Naive thymus-derived CD4-positive, alpha-beta T cell (primary cell): ENCODE data around the gene RPL19. TPM values are rescaled to one million over a fixed set of nuclear protein-coding genes. Genes with fewer than 3 reads are reported as not detected.

Source experiments
- ATAC-seq: fragments of 150-1000 bp; cut with Tn5 transposase; 2 replicates; pipeline ENCODE4 v1.10.0; 2021; ENCODE audit warnings: mild to moderate bottlenecking, moderate library complexity
- CTCF ChIA-PET: fragments of 350-600 bp; sonication (Branson Sonifier 250); formaldehyde crosslinking; loops from one replicate; lab custom pipeline; 2021; ENCODE audit warnings: antibody characterized with exemption; lab: Charles Lee
- POLR2A ChIA-PET: fragments of 350-600 bp; sonication (Branson Sonifier 250); formaldehyde crosslinking; loops from one replicate; lab custom pipeline; 2021; ENCODE audit warnings: antibody characterized with exemption, inconsistent platforms; lab: Charles Lee
- DNase-seq, 9 donors: peaks; one replicate each; pipeline versions ENCODE4 v3.0.0 to v3.0.0-alpha.2; 2020 to 2022; ENCODE audit warnings: mixed read lengths in 1 of 9
- H3K27ac ChIP-seq: one replicate; pipeline ENCODE4 v1.7.0; 2013; ENCODE audit warnings: mild to moderate bottlenecking, low read depth, low read length, moderate library complexity
- H3K27me3 ChIP-seq, 2 donors: one replicate each; pipeline ENCODE4 v1.7.0; 2013; ENCODE audit warnings: low read length in 2 of 2, mild to moderate bottlenecking in 2 of 2, moderate library complexity in 2 of 2; ENCODE audit not compliant: control insufficient read depth in 2 of 2, insufficient read depth in 2 of 2
- H3K36me3 ChIP-seq, 3 experiments: 1 replicate in 2 of 3; 2 replicates in 1 of 3; pipeline ENCODE4 v1.7.0; 2013; ENCODE audit warnings: low read length in 3 of 3, mild to moderate bottlenecking in 3 of 3, moderate library complexity in 1 of 3; ENCODE audit not compliant: insufficient read depth in 3 of 3, control insufficient read depth in 2 of 3
- H3K4me1 ChIP-seq, 2 donors: one replicate each; pipeline ENCODE4 v1.7.0; 2013; ENCODE audit warnings: low read length in 2 of 2, mild to moderate bottlenecking in 2 of 2, moderate library complexity in 1 of 2; ENCODE audit not compliant: control insufficient read depth in 2 of 2, insufficient read depth in 2 of 2
- H3K4me3 ChIP-seq: 2 replicates; pipeline ENCODE4 v1.7.0; 2013; ENCODE audit warnings: mild to moderate bottlenecking, low read length
- H3K9me3 ChIP-seq, 3 experiments: 1 replicate in 2 of 3; 2 replicates in 1 of 3; pipeline ENCODE4 v1.7.0; 2013; ENCODE audit warnings: low read length in 3 of 3; ENCODE audit not compliant: control insufficient read depth in 2 of 3
- H3K27ac Mint-ChIP-seq, 9 donors: one replicate each; pipeline ENCODE4 v1.8.0; 2020 to 2022; ENCODE audit warnings: mixed read lengths in 9 of 9, mild to moderate bottlenecking in 8 of 9, moderate library complexity in 5 of 9, inconsistent platforms in 2 of 9
- H3K27me3 Mint-ChIP-seq, 5 donors: one replicate each; pipeline ENCODE4 v1.8.0; 2021 to 2022; ENCODE audit warnings: mixed read lengths in 5 of 5, mild to moderate bottlenecking in 1 of 5
- H3K36me3 Mint-ChIP-seq, 5 donors: one replicate each; pipeline ENCODE4 v1.8.0; 2020 to 2022; ENCODE audit warnings: mixed read lengths in 5 of 5, mild to moderate bottlenecking in 3 of 5, inconsistent platforms in 1 of 5
- H3K4me1 Mint-ChIP-seq, 7 donors: one replicate each; pipeline ENCODE4 v1.8.0; 2020 to 2022; ENCODE audit warnings: mixed read lengths in 7 of 7, mild to moderate bottlenecking in 3 of 7, inconsistent platforms in 1 of 7
- H3K4me3 Mint-ChIP-seq, 10 donors: one replicate each; pipeline ENCODE4 v1.8.0; 2020 to 2022; ENCODE audit warnings: mild to moderate bottlenecking in 10 of 10, mixed read lengths in 10 of 10, moderate library complexity in 6 of 10, inconsistent platforms in 2 of 10
- H3K9me3 Mint-ChIP-seq, 11 donors: one replicate each; pipeline ENCODE4 v1.8.0; 2020 to 2022; ENCODE audit warnings: mixed read lengths in 11 of 11, mild to moderate bottlenecking in 4 of 11, inconsistent platforms in 1 of 11, moderate library complexity in 1 of 11
- intact Hi-C, 2 donors: fragments of 100-400 bp; cut with micrococcal nuclease; formaldehyde crosslinking; loops; one replicate each; pipeline ENCODE4 v1.15.1; 2023
- polyA plus RNA-seq, 2 donors: library from polyadenylated mRNA; unstranded; fragments of 300-500 nt; fragmentation: Illumina TruSeq; gene quantifications; one replicate each; pipeline ENCODE4 v1.2.3, GENCODE V29; 2021
- total RNA-seq, 6 experiments: library from RNA in 5 of 6; stranded (reverse) in 5 of 6; gene quantifications; 1 replicate in 5 of 6; 2 replicates in 1 of 6; pipeline ENCODE4 v1.2.3 and lab custom pipeline; 2021 to 2026

The RPL19 gene
- total and polyA plus RNA-seq, 7 experiments from 2014 or later = 1,932 to 4,957 (median 3,802) TPM

DNA sequence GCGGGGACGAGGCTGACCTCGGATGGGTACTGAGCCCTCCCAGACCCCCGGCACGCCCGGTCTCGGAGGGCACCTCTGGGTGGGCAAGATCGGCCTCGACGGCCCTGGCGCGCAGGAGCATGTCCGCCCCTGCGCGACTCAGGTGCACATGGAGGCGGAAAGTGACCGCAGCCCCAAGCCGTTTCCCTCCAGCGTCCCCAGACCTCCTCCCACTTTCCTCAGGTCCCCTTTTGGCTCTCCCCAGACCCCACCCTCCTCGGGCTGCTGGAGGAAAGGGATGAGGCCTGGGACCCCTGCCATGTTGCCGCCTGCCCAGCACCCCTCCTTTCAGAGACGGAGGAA is 10.0 kb downstream of the RPL19 start:
- ChIA-PET CTCF (interaction anchor here (1.4 to 10.0 kb wide), 3 partner anchors 14 to 31 kb away, joined by 3 to 285 read pairs (median 4); no protein-coding TSS in a partner anchor), POLR2A (interaction anchor here (0.8 to 11.8 kb wide), 3 partner anchors 11 to 252 kb away, joined by 3 to 144 read pairs (median 13); partner anchors contain the start of gene RPL19)
- peak overlapping the region; percentile 57 for H3K4me3 ChIP-seq
- no peaks in the 10 kb centered on the region for H3K27me3 ChIP-seq
- intact Hi-C loops = no loop called here
- DNase-seq (no peak), ATAC-seq (no peak)
- Mint-ChIP-seq H3K4me3 (peak overlapping the region; percentile 11 to 85 (median 68)), H3K27me3 (peaks cover 0 to 22% (median under 1%) of the 10 kb centered on the region in 5 donors), H3K36me3 (peaks cover 0 to 2% (median under 1%) of the 10 kb centered on the region in 5 donors), H3K9me3 (no peaks in the 10 kb centered on the region), H3K4me1 (peaks cover 12 to 38% (median 29%) of the 10 kb centered on the region in 7 donors), H3K27ac (peak overlapping the region in 6 of 9 donors; percentile 18 to 82 (median 58))
- H3K4me1 ChIP-seq = peaks cover 14 to 23% of the 10 kb centered on the region in 2 donors
- no peaks in the 10 kb centered on the region for H3K9me3 ChIP-seq
- peaks cover 0 to 1% (median 0%) of the 10 kb centered on the region in 3 experiments for H3K36me3 ChIP-seq
- H3K27ac ChIP-seq = peak overlapping the region; percentile 19

DNA sequence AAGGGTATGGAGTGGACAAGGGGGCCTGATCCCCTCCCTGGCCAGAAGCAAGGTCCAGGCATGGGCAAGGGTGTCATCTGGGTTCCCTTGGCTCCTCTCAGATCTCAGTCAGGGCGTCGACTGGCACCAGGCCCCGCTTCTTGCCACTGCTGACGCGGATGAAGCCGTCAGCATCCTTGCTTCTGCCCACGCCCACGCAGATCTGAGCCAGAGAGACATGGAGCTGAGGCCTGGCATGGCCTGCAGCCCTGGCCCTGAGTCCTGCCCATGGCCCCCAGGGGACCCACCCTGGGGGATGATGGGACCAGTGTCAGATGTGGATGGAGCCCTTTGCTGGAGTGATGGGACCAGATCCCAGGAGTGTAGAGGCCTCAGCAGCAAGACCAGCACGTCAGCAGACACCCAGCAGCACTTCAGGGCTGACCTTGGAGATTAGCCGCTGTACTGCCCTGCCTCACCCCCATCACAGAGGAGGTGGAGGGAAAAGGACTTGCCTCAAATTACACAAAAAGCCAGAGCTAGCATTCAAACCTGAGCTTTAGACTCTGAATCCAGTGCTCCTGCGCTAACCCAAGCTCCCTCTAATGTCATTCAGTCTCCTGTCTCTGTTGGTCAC is 12.2 kb downstream of the RPL19 start:
- Mint-ChIP-seq H3K4me3 (no peak overlapping the region), H3K4me1 (peaks cover 13 to 29% (median 25%) of the 10 kb centered on the region in 7 donors), H3K9me3 (no peaks in the 10 kb centered on the region), H3K27ac (peak overlapping the region in 3 of 9 donors; percentile 51 to 53 (median 52)), H3K27me3 (peaks cover 0 to 32% (median 20%) of the 10 kb centered on the region in 5 donors), H3K36me3 (no peaks in the 10 kb centered on the region)
- Histone ChIP-seq H3K27ac (no peak overlapping the region), H3K27me3 (no peaks in the 10 kb centered on the region), H3K4me3 (no peak overlapping the region), H3K9me3 (no peaks in the 10 kb centered on the region), H3K4me1 (peaks cover 13 to 23% of the 10 kb centered on the region in 2 donors), H3K36me3 (no peaks in the 10 kb centered on the region)
- DNase-seq = no peak
- ATAC-seq = no peak
- ChIA-PET CTCF (interaction anchor here (10.0 kb wide), 1 partner anchor 29 kb away, joined by 285 read pairs; no protein-coding TSS in a partner anchor), POLR2A (interaction anchor here (1.0 kb wide), 1 partner anchor 20 kb away, joined by 3 read pairs; no protein-coding TSS in a partner anchor)
- intact Hi-C loops = no loop called here

DNA sequence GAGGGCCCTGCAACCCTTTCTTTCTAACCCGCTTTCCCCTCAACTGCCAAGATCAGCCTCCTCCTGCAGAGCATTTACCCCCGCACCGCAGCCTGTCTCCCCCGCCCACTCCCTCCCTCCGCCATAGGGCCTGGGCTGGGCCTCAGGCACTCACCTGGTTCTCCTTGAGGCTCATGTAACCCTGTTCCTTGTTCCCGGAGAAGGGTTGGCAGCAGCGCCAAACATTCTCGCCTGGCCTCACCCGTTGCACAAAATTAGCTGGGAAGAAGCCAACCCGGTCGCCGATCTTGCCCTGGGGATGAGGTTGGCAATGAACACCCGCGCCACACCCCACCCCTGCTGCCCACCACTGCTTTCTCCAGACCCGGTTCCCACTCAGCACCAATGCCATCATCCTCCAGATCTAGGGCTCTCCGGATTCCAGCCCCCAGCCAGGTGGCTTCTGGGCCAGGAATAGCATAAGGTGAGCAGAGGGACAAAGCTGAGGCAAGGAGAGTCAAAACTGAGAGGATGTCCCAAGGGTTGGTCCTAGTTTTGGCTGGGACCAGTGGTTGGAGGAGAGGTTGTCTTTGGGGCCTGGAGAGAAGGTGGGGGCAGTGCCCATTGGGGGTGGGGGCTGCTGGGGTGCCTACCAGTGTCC is 12.9 kb downstream of the RPL19 start:
- Mint-ChIP-seq H3K27me3 (peaks cover 0 to 35% (median 20%) of the 10 kb centered on the region in 5 donors), H3K4me3 (no peak overlapping the region), H3K27ac (peak overlapping the region in 2 of 9 donors; percentile 17 to 26), H3K36me3 (no peaks in the 10 kb centered on the region), H3K9me3 (no peaks in the 10 kb centered on the region), H3K4me1 (peaks cover 12 to 27% (median 21%) of the 10 kb centered on the region in 7 donors)
- H3K27me3 ChIP-seq = no peaks in the 10 kb centered on the region
- ChIA-PET POLR2A (interaction anchor here (1.0 kb wide), 1 partner anchor 19 kb away, joined by 3 read pairs; no protein-coding TSS in a partner anchor), CTCF (interaction anchor here (10.0 kb wide), 1 partner anchor 28 kb away, joined by 285 read pairs; no protein-coding TSS in a partner anchor)
- peaks cover 11 to 23% of the 10 kb centered on the region in 2 donors for H3K4me1 ChIP-seq
- H3K36me3 ChIP-seq = no peaks in the 10 kb centered on the region
- H3K4me3 ChIP-seq = no peak overlapping the region
- no peaks in the 10 kb centered on the region for H3K9me3 ChIP-seq
- H3K27ac ChIP-seq = no peak overlapping the region
- ATAC-seq = no peak
- intact Hi-C loops = no loop called here
- no peak for DNase-seq

DNA sequence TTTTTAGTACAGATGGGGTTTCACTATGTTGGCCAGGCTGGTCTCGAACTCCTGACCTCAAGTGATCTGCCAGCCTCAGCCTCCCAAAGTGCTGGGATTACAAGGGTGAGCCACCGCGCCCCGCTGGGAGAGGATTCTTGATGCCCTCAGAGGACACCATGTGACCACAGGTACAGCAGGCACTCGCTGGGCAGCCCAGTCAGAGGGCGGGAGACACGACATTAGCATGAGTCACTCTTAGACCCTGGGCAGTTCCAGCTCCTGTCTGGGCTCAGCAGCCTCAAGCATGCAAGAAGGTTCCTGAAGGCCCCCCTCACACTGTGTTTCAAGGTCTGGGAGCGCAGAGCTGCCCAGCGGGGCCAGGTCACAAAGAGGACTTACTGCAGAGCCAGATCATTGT is 13.8 kb downstream of the RPL19 start:
- Mint-ChIP-seq H3K27ac (no peak overlapping the region), H3K4me1 (peaks cover 8 to 19% (median 12%) of the 10 kb centered on the region in 7 donors), H3K36me3 (no peaks in the 10 kb centered on the region), H3K27me3 (peaks cover 0 to 38% (median 20%) of the 10 kb centered on the region in 5 donors), H3K4me3 (no peak overlapping the region), H3K9me3 (no peaks in the 10 kb centered on the region)
- peaks cover 8 to 14% of the 10 kb centered on the region in 2 donors for H3K4me1 ChIP-seq
- ATAC-seq (no peak), DNase-seq (no peak)
- intact Hi-C loops = no loop called here
- H3K27ac ChIP-seq = no peak overlapping the region
- H3K4me3 ChIP-seq = no peak overlapping the region
- no peaks in the 10 kb centered on the region for H3K9me3 ChIP-seq
- ChIA-PET POLR2A (no interaction called here), CTCF (no interaction called here)
- no peaks in the 10 kb centered on the region for H3K36me3 ChIP-seq
- H3K27me3 ChIP-seq = no peaks in the 10 kb centered on the region

DNA sequence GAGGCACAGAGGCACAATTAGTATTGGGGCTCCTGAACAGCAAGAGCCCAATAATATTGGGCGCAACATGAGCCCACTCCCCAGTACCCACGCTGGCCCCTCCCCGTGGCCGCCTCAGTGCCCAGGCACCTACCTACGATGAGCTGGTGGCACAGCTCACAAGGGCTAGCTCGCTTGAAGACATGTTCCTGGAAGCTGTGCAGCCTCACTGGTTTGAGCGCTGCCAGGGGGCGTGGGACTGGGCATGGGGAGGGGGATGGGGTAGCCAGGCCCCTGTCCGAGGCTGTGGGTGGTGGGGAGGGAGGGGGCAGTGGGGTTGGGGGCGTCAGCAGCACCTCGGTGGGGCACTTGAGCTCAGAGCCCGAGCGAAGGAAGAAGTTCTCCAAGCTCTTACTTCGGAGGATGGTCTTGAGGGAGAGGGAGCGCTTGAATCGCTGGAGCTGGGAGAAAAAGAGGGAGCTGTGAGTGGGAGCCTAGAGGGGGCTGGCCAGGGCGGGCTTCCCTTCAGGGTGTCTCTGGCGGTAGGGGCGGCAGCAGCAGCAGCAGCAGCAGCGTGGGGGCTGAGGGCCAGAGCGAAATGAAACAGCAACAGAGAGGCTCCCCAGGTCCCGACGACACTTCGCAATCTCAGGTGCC is 17.8 kb downstream of the RPL19 start:
- intact Hi-C loops = no loop called here
- Histone ChIP-seq H3K9me3 (no peaks in the 10 kb centered on the region), H3K36me3 (no peaks in the 10 kb centered on the region), H3K27ac (no peak overlapping the region), H3K4me3 (no peak overlapping the region), H3K27me3 (no peaks in the 10 kb centered on the region), H3K4me1 (no peaks in the 10 kb centered on the region)
- DNase-seq (no peak), ATAC-seq (no peak)
- CTCF ChIA-PET = interaction anchor here (0.7 kb wide), 2 partner anchors 11 to 27 kb away, joined by 3 to 5 read pairs; no protein-coding TSS in a partner anchor
- Mint-ChIP-seq H3K27me3 (peaks cover 0 to 42% (median 26%) of the 10 kb centered on the region in 5 donors), H3K4me1 (peaks cover 0 to 6% (median 3%) of the 10 kb centered on the region in 7 donors), H3K36me3 (no peaks in the 10 kb centered on the region), H3K27ac (peak overlapping the region in 1 of 9 donors; percentile 20), H3K9me3 (peaks cover 0 to 1% (median 0%) of the 10 kb centered on the region in 11 donors), H3K4me3 (peak overlapping the region in 3 of 10 donors; percentile 44 to 65 (median 55))
- POLR2A ChIA-PET = interaction anchor here (1.0 kb wide), 1 partner anchor 11 kb away, joined by 6 read pairs; no protein-coding TSS in a partner anchor

DNA sequence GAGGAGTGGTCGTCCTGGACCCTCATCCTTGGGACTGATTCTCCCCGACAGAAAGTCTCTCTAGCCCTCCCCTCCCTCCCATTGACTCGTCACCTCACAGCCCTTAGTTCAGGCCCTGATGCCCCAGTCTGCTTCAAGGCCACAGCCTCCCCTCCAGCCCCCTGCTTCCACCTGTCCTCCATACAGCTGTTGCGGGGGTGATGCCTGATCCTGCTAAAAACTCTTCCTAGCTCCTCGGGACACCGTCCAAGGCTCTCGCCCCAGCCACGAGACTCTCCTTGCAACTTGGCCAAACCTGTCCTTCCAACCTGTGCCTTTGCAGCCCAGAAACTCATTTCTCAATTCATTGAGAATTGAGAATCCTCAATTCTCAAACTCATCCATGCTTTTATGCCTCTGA is 18.8 kb downstream of the RPL19 start:
- no peak for DNase-seq
- H3K27ac ChIP-seq = no peak overlapping the region
- POLR2A ChIA-PET = interaction anchor here (0.6 to 1.0 kb wide), 2 partner anchors 10 to 12 kb away, joined by 3 read pairs; no protein-coding TSS in a partner anchor
- peak overlapping the region in 1 of 9 donors; percentile 16 for H3K27ac Mint-ChIP-seq
- no peak overlapping the region for H3K4me3 Mint-ChIP-seq
- H3K27me3 Mint-ChIP-seq = peaks cover 4 to 50% (median 27%) of the 10 kb centered on the region in 5 donors
- intact Hi-C loops = no loop called here
- no peaks in the 10 kb centered on the region for H3K36me3 ChIP-seq
- H3K9me3 Mint-ChIP-seq = peaks cover 0 to 3% (median 0%) of the 10 kb centered on the region in 11 donors
- no peaks in the 10 kb centered on the region for H3K9me3 ChIP-seq
- no peaks in the 10 kb centered on the region for H3K27me3 ChIP-seq
- no peaks in the 10 kb centered on the region for H3K4me1 ChIP-seq
- no peaks in the 10 kb centered on the region for H3K36me3 Mint-ChIP-seq
- H3K4me3 ChIP-seq = no peak overlapping the region
- no peak for ATAC-seq
- peaks cover 0 to 9% (median 5%) of the 10 kb centered on the region in 7 donors for H3K4me1 Mint-ChIP-seq
- CTCF ChIA-PET = interaction anchor here (0.7 to 1.3 kb wide), 2 partner anchors 25 to 47 kb away, joined by 3 read pairs; no protein-coding TSS in a partner anchor
